CD4-positive, alpha-beta T cell treated with Interleukin-4 for 1 hour (primary cell): ENCODE data around the gene ADCY5.

Experiments used
- DNase-seq, 2 donors: peaks; one replicate each; pipeline ENCODE4 v3.0.0-alpha.2; 2020 to 2022

ADCY5 gene

DNA sequence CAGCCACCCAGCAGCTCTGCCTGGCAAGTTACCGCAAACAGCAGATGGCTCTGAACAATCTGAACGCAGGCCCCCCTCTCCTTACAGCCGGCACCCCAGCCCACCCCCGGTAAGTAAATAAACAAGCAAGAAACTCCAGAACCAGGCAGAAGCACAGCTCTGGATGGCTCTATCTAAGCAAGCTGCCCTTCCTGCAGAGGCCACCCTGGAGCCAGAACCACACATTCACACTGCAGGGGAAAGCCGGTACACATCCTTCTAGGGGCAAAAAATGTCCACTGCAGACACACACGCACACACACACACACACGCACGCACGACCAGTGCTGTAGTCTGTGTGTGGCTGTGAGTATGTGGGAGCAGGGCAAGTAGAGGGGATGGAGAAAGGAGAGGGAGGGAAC is 63.9 kb downstream of the ADCY5 start:
- no peak for DNase-seq

DNA sequence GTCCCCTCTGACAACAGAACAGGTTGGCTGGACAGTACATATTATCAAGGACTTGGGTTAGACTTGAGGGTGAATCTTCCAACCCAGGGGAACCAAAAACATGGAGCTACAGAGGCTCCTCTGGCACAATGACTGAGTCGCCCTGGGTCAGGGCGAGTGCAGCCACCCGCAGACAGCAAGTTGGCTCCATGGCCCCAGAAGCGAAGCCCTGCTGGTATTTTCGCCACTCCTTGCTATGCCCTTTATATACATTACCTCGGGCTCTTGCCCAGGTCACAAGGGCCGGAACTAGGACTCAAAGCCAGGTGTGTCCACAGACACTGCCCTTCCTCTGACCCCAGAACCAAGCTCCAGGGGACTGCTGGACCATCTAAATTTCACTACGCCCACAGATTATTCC is 64.6 kb downstream of the ADCY5 start:
- DNase-seq = no peak

DNA sequence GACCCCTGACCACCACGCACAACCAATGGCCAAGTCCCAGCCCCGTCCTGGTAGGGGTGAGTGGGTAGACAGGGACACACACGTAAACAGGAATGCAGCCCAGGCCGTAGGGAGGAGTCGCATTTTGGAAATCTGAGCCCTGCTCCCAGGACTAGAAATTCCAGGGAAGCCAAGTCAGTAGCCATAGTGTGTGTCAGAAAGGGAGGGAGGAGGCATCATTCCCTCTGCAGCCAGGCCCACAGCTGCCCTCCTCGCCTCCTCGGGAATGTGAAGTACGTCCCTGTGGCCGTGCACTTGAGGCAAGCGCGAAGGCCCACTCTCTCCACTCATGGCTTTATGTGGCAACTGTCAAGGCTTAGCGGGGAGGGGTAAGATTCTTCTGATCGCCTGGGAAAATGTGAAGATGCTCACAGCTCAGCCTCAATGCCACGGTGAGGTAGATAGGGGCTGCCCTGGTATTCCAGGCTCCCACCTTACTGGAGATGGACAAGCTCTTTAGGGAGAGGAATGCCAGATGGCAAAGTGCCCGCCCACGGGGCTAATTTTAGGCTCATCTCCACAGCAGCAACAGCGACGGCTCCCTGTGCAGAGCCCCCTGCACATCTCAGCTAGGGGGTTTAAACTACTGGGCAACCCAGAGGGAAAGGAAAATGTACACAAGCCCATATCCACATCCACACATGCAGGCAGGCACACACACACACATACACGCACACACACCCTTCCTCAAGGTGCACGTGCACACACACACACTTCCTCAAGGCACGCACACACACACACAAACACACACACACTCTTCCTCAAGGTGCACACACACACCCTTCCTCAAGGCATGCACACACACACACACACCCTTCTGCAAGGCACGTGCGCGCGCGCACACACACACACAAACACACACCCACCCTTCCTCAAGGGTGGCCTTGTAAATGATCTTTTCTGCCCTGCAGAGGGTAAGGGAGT is 65.5 kb downstream of the ADCY5 start:
- DNase-seq = no peak

DNA sequence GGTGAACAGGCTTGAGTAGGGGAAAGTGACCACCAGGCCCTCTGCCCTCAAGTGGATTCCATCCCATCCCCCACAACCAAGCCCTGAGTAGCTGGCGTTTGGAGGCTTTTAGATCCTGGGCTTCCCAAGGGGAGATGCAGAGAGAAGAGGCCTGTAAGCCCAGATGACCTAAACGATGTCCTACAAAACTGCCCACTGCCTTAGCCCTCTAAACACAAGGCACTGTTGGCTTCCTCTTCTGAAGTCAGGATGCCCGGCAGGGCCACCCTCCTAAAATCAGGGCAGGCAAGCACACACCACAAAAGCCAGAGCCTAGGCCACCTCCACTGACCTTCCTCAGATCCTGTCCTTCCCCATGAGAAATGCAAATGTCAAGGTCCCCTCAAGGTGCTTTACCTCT is 68.6 kb downstream of the ADCY5 start:
- no peak for DNase-seq

DNA sequence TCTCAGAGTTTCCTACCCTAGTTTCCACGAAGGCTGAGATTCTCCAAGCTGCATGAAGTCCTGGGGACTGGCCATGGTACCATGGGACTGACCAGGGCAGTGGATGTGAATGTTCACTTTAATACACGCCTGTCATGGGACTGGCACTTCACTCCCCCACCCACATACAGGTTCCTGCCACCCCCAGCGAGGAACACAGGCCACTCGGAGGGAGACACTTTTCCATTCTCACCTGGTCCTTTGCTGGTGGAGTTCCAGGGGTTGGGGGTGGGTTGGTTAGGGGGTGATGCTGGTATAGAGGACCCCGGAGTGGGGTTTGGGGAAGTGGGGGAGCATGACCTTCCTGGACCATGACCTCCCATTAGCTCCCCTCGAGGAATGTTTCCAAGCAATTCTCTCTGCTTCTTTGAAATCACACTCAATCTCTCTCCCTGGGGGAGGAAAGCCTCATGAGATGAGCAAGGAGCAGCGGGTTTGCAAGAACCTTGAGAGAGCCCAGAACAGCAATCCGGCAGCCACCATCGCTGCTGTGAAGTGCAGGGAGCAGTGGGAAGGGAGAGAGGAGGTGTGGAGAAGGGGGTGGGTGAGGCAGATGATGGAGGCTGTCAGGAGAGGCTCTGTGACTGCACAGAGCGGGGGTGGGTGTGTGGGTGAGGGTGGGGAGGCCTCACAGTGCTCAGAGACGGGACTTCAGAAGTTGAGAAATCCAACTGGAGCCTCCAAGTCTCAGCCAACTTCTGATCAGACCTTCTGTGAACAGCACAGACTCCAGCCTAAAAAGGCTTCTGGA is 69.7 kb downstream of the ADCY5 start:
- no peak for DNase-seq

DNA sequence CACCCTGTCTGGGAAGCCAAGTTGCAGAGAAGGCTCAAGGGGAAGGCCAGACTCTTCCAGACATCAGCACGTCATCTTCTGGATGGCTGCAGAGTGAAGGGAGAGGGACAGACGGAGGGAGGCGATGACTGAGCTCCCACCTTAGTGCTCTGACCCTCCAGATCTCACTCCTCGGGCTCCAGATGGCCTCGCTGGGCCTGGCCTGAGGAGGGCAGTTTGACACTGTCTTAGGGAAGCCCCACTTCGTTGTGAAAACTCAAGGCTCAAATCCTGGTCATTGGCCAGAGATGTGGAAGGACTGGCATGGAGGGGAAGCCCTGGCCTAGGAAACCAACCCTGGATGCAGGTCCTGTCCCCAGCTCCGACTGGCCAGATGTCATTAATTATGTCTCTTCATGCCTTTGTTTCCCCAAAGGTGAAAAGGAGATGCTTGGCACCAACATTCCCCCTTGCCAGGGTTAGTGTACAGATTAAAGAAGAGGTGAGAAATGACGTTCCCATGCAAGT is 70.4 kb downstream of the ADCY5 start:
- DNase-seq = no peak

DNA sequence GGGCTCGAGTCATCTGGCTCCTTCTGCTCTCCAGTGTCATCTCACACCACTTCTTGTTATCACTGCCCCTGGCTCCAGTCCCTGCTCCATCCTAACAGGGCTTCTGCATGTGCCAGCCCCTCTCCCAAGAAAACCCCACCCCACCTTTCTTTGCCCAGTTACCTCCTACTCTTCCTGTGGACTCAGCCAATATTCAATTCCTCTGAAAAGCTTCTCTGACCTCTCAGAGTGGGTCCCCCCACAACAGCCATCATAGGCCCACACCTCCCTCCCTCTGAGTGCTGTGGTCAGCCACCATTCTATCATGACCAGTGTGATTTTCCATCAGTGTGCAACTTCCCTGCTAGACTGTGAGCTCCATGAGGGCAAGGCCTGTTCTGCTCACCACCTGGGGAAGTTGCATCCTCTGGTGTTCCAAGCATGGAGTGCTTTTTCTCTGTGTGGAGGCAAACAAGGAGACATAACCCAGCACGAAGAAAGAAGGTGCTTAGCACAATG is 71.6 kb downstream of the ADCY5 start:
- no peak for DNase-seq

DNA sequence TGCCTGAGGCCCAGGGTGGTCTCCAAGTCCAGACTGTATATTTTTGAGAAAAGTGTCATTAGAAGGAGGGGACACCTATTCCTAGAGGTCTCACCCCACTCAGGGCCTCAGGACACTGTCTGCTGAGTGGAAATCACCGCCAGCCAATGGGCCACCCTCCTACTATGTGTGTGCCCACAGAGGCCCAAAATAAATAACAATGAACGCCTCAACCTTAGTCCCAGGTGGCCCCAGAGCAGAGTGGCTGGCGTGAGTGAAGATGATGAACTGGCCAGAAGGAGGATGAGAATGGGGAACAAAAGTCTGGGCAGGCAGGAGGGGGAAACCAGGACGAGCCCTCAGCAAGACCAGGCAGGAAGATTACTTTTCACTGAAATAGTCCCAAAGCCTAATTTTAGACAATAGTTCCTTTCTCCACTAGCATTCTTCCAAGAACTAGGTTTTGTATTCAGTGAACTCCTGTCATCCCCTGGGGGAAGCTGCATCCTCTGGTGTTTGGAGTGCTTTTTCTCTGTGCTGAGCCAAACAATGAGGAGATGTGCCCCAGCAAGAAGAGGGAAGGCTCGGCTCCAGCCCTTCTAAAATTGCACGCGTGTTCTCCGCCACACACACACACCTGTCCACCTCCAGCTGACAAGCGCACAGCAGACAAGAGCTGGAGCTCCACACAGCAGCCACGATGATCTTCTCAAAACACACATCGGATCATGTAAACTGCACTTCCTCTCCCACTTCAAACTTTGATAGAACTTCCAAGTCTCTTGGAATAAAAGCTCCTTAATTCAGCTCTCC is 72.2 kb downstream of the ADCY5 start:
- no peak for DNase-seq

DNA sequence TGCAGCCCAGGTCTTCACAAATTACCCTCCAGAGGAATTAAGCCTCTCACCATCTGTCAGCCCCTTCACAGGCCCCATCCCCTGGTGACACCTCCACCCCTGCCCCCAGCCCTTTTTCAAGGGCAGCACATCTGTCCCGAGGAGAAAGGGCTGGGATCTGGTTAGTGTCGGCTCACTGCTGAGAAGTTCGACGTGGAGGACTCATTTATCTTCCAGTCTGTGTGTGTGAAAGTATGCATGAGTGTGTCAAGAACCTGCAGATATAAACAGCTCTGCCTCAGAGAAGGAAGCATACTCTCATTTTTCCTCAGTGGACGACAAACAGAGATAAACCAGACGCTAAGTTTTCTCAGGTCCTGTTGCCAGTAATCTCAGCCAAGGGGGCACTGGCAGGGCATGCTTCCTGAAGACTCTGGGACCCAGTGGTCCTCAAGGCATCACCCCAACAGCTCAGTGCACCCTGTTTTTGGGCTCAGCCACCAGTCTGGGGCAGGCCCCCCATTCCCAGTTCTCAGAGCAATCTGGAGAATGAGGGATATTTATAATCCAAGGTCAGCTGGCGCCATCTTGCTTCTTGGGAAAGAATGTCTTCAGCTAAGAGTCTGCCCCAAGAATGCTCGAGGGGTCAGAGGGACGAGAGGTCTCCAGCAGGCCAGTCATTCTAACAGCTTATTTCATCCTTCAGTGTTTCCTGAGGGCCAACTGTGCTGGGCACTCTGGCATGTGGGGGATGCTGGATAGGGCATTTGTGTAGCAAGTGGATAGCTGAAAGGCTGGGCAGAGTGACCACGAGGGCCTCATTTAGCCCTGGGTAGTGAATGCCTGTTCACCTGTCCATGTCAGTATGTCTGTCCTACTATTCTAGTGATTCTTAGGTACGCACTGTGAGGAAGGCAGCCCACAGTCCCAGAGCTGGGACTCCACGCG is 73.6 kb downstream of the ADCY5 start:
- no peak for DNase-seq

DNA sequence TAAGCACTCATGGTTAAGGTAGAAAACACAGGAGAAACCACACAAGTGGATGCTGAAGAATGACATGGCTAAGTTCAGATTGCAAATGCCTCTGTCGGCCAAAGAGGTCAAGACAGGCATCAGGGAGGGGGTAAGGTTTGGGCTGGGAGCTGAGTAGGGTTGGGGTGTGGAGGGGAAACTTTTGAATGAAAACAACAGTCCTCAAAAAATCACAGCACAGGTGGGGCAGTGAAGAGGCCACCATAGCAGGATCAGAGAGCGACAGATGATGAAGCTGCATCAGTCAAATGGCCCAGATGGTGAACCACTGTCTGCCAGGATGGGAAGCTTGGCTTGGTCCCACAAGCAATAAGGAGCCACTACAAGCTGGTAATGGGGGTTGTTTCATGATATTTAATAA is 74.9 kb downstream of the ADCY5 start:
- no peak for DNase-seq

DNA sequence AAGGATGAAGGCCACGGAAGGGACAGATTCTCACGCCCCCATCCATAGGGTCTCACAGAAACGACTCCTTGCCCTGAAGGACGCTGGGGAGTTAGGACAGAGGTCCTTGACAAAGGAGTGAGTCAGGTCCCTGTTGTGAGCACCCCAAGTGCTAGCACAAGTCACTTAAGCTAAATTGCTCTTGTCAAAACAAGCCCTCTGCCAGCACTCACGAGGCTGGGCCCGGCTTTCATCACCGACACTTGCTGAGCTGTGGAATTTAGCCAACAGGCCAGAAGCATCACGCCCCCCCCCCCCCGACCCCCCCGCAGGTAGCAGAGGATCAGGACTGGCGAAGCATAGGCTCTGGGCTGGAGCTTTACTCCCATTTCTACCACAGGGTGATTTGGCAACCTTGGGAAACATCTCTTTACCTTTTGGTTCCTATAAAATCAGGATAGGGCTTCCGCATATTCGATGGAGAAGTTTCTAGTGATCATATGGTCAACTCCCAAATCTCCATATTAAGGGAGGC is 75.4 kb downstream of the ADCY5 start:
- no peak for DNase-seq

DNA sequence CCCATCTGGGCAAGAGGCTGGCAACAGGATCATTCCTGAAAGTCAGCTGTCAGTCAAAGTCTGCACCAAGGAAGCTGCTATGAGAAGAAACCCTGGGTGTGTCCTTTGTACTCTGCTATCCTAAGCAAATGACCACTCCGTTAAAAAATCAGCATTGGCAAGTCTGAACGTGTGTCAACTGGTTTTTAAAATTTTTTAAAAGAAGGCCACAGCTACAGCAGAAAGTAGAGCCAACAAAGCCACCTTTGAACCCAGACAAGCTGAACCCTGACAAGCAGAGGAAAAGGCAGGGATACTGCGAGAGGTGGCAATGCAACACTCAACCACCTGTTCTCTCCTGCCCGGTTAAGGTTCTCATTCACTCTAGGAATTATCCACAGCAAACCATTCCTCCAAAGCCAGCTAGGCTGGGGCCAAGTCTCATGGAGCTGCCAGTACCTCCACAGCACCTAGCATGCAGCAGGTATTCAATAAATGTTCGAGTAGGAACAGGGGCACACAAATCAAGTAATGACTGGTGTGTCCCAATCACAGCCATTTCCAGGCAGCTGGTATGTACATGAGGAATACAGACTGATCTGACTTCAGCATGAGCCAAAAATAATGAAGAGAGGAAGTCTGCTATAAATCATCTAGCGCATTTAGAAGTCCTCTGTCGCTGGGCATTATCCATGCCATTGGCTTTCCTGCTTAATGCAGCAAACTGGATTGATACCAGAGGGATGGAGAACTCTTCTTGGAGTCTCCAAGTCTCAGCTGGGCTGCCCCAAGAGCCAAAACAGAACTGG is 76.0 kb downstream of the ADCY5 start:
- DNase-seq = no peak

DNA sequence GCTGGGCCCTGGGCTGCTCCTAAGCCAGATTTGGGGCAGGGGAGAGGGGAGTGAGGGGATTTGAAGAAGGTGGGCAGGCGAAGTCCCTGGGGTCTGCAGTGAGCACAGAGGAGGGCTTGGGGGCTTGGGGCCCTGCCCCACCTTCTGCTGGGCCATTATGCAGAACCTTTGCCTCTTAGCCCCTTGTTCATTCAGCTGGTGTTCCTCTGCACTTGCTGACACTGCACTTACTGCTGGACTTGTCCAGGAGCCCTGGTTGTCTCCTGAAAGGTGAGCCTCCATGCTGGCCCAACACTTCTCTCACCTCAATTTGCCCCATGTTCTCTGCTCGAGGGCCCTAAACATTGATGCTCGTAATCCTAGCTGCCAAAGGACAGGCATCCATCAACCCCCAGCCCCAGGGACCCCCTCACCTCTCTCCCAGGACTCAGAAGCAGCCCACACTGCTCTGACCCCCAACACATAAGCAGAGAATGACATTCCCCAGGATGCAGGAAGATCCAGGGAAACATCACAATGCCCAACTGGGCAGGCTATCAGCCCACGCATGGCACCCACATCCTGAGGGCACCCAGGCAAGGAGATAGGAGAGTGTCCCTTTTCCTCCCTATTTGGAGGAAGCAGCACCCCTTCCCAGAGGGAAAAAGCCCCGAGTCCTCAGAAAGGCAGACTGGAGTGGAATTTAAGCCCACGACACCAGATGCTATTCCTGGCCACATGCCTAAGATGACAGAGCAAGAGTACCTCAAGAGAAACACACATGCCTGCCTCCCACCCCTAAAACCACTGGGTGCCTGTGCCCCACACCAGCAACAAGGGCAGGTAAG is 76.8 kb downstream of the ADCY5 start:
- no peak for DNase-seq

DNA sequence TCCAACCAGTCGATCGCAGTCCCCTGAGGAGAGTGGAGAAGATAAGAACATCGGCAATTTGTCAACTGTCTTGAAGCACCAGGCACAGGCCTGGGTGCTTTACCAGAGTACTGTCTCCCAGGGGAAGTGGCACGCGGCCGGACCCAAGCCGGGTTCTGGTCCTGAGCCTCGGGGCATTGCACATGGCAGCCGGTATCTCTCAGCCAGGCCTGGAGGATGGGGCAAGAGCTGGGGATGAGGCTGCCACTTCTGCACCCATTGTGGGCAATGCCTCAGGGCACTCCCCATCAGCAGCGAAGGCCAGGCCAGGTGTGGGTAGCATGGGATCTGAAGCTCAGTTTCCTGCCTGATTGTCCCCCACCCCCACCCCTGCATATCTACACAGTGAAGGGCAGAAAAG is 77.5 kb downstream of the ADCY5 start:
- no peak for DNase-seq

DNA sequence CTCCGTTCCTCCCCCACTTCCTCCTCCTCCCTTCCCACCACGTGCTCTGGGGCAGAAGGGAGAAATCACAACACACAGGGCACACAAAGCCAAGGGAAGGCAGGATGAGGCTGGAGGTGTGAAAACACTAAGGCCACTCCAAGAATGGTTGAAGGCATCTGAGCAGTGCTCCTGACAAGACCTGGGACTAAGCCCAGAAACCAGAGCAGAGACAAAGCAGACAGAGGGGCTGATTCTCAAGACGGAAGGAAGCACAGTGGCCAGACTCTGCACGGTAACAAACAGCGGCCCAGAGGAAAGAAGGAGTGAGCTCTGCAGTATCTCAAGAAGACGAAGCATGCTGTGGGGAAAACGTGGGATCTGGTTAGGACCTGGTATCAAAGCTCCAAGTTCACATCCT is 78.1 kb downstream of the ADCY5 start:
- no peak for DNase-seq

DNA sequence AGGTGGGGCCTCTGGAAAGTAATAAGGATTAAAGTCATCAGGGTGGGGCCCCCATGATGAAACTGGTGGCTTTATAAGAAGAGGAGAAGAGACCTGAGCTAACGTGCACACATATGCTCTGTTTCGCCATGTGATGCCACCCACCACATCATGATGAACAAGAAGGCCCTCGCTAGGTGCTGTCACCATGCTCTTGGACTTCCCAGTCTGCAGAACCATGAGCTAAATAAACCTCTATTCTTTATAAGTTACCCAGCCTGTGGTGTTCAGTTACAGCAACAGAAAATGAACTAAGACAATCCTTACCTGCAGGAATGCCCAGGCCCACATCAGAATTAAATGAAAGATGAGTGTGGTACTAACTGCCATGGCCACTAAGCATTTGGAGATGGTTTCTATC is 79.8 kb downstream of the ADCY5 start:
- DNase-seq = no peak

DNA sequence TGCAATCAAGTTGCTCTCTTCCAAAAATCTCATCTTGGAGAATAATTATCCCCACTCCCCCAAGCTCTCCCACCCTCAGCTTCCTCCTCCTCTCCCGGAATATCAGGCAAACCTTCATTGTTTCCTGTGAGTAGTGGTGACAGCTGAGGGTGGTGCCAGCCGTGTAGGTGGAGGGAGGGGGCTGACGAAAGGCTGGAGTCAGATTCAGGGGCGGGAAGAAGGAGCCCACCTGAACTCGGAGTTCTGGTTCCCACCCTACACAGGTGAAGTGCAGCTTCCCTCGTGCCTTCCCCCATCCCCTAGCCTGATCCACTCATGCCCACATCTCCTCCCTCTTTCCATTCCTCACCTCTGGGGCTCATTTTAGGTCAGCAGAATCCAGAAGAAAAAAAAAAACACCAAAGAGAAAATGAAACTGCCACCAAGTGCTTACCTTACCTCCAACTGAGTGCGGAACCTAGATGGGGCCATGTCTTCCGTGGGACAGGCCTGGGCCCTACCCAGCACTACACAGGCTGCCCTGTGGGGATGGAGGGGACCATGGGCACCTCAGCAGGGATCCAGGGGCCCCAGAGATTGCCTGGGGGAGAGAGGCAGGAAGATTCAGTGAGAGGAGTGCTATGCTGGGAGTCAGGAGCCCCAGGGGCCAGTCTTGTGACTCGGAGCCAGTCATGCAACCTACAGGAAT is 81.3 kb downstream of the ADCY5 start:
- no peak for DNase-seq

DNA sequence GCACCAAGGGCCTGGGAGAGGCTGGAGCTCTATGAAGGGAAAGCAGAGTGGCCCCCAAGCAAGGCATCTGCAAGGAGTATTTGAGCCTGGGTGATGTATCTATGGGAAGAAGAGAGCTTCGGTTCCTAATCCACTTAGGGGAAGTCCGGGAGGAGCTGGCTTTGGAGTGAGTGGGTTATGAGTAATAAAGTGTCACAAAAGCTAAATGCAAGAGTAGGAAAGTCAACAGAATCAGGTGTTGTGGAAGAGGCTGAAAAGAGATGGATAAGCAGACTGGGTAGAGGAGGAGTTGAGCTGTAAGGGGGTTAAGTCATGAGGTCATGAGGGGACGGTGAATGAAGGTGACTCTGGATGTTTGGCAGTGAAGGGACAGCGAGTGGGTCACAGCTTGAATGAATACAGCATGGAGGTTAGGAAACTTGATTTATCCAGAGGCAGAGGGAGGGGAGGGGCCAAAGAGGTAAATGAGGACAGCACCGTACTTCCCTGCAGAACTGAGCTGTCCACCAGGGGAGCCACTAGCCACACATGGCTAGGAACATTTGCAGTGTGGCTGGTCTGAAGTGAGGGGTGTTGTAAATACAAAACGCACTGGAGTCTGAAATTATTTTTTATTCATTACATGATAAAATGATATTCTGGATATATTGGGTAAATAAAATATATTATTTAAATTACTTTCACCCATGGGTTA is 83.3 kb downstream of the ADCY5 start:
- no peak for DNase-seq
